ENCODE measurements around the gene OLFML2A.

Gene OLFML2A

GRCh38 chr9:124790301-124790700, 13.4 kb downstream of the OLFML2A start:
- Histone ChIP-seq H3K9ac (ENCODE audit: low read length) (no peak overlapping the region), H2BK12ac (ENCODE audit: low read length in 2 of 2) (no peak overlapping the region), H3K27me3 (ENCODE audit: control insufficient read depth in 1 of 2, insufficient read depth in 1 of 2, low read length in 2 of 2) (no peaks in the 10 kb centered on the region), H3K4ac (ENCODE audit: low read depth in 1 of 2, low read length in 2 of 2) (no peak overlapping the region), H2BK5ac (ENCODE audit: low read depth, low read length, poor library complexity, severe bottlenecking) (no peak overlapping the region), H3K27ac (ENCODE audit: low read length, poor library complexity, severe bottlenecking) (no peak overlapping the region), H3K18ac (ENCODE audit: low read depth in 1 of 2, low read length in 2 of 2) (no peak overlapping the region), H2BK15ac (ENCODE audit: low read depth, poor library complexity, severe bottlenecking) (no peak overlapping the region), H3K4me2 (ENCODE audit: low read length, poor library complexity, severe bottlenecking) (no peak overlapping the region), H3K36me3 (ENCODE audit: control insufficient read depth in 1 of 2, insufficient read depth in 2 of 2, low read depth in 1 of 2, low read length in 2 of 2) (peaks cover 32 to 34% of the 10 kb centered on the region in 2 experiments), H4K8ac (ENCODE audit: low read length) (no peak overlapping the region), H3K23ac (ENCODE audit: low read length in 2 of 2) (no peak overlapping the region), H3K9me3 (ENCODE audit: control insufficient read depth, low read length) (no peaks in the 10 kb centered on the region), H2AFZ (ENCODE audit: low read depth, low read length) (no peak overlapping the region), H3K79me1 (replicated peaks; ENCODE audit: low read length, poor library complexity, severe bottlenecking) (peaks cover 1% of the 10 kb centered on the region), H4K91ac (ENCODE audit: low read length) (no peak overlapping the region), H3K4me1 (ENCODE audit: control insufficient read depth, insufficient read depth, low read depth, low read length) (peaks cover 12% of the 10 kb centered on the region), H2BK120ac (ENCODE audit: low read depth, low read length) (no peak overlapping the region), H2AK5ac (ENCODE audit: low read length, severe bottlenecking) (no peak overlapping the region), H3K14ac (ENCODE audit: low read length in 2 of 2) (no peak overlapping the region), H3K4me3 (ENCODE audit: insufficient read depth in 1 of 2, low read depth in 1 of 2, low read length in 2 of 2) (no peak overlapping the region)
- DNase-seq: no peak
- WGBS: 96% methylated on average over 8 of the region's 8 CpGs

DNA sequence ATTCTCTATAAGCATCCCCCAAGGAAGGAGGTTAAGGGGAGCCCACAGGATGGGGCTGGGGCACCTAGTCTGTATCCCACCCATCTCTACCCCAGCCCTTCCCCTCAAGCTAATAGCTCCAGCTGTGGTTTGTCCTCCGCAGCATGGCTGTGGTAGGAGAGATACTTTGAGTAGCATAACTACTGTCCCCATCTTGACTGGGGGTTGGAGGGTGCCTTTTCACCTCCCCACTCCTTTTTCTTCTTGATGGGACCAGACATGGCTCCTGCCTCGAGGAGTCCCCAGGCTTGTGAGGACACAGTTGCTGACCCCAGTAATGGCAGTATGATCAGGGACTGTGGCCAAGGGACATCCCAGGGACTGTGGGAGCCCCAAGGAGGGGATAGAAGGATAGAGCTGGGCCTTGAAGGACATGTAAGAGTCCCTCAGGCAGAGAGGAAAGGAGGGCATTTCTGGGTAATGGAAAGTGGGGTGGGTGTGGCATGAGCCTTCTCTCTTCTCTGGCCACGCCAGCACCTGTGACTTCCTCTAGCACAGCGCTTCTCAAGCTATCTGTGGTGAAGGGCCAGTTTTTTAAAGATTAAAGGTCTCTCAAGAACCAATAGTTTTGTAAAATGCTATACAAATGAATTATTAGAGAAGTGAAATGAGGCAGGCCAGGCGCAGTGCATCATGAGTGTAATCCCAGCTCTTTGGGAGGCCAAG, 14.0 kb downstream of the OLFML2A start:
- Histone ChIP-seq H3K27me3 (ENCODE audit: control insufficient read depth in 1 of 2, insufficient read depth in 1 of 2, low read length in 2 of 2) (no peaks in the 10 kb centered on the region), H2AFZ (ENCODE audit: low read depth, low read length) (no peak overlapping the region), H3K4me1 (ENCODE audit: control insufficient read depth, insufficient read depth, low read depth, low read length) (peaks cover 17% of the 10 kb centered on the region), H3K9ac (ENCODE audit: low read length) (no peak overlapping the region), H3K18ac (ENCODE audit: low read depth in 1 of 2, low read length in 2 of 2) (no peak overlapping the region), H3K4me2 (ENCODE audit: low read length, poor library complexity, severe bottlenecking) (no peak overlapping the region), H3K36me3 (ENCODE audit: control insufficient read depth in 1 of 2, insufficient read depth in 2 of 2, low read depth in 1 of 2, low read length in 2 of 2) (peaks cover 33 to 34% of the 10 kb centered on the region in 2 experiments), H3K4ac (ENCODE audit: low read depth in 1 of 2, low read length in 2 of 2) (no peak overlapping the region), H2AK5ac (ENCODE audit: low read length, severe bottlenecking) (no peak overlapping the region), H3K4me3 (ENCODE audit: insufficient read depth in 1 of 2, low read depth in 1 of 2, low read length in 2 of 2) (no peak overlapping the region), H3K14ac (ENCODE audit: low read length in 2 of 2) (no peak overlapping the region), H2BK12ac (ENCODE audit: low read length in 2 of 2) (no peak overlapping the region), H3K27ac (ENCODE audit: low read length, poor library complexity, severe bottlenecking) (no peak overlapping the region), H2BK5ac (ENCODE audit: low read depth, low read length, poor library complexity, severe bottlenecking) (no peak overlapping the region), H3K79me1 (replicated peaks; ENCODE audit: low read length, poor library complexity, severe bottlenecking) (peaks cover 1% of the 10 kb centered on the region), H3K9me3 (ENCODE audit: control insufficient read depth, low read length) (no peaks in the 10 kb centered on the region), H4K91ac (ENCODE audit: low read length) (no peak overlapping the region), H3K23ac (ENCODE audit: low read length in 2 of 2) (no peak overlapping the region), H2BK15ac (ENCODE audit: low read depth, poor library complexity, severe bottlenecking) (no peak overlapping the region), H2BK120ac (ENCODE audit: low read depth, low read length) (no peak overlapping the region), H4K8ac (ENCODE audit: low read length) (no peak overlapping the region)
- WGBS: 80% methylated on average over 3 of the region's 5 CpGs
- no peak for DNase-seq

- Histone ChIP-seq H2BK12ac (ENCODE audit: low read length in 2 of 2) (peak overlapping the region in 1 of 2 experiments; percentile 15), H3K79me1 (replicated peaks; ENCODE audit: low read length, poor library complexity, severe bottlenecking) (peaks cover 1% of the 10 kb centered on the region), H2BK5ac (ENCODE audit: low read depth, low read length, poor library complexity, severe bottlenecking) (no peak overlapping the region), H4K91ac (ENCODE audit: low read length) (no peak overlapping the region), H3K27ac (ENCODE audit: low read length, poor library complexity, severe bottlenecking) (no peak overlapping the region), H3K9me3 (ENCODE audit: control insufficient read depth, low read length) (no peaks in the 10 kb centered on the region), H3K23ac (ENCODE audit: low read length in 2 of 2) (no peak overlapping the region), H3K18ac (ENCODE audit: low read depth in 1 of 2, low read length in 2 of 2) (no peak overlapping the region), H2BK120ac (ENCODE audit: low read depth, low read length) (no peak overlapping the region), H3K4me2 (ENCODE audit: low read length, poor library complexity, severe bottlenecking) (no peak overlapping the region), H3K27me3 (ENCODE audit: control insufficient read depth in 1 of 2, insufficient read depth in 1 of 2, low read length in 2 of 2) (no peaks in the 10 kb centered on the region), H4K8ac (ENCODE audit: low read length) (no peak overlapping the region), H2AFZ (ENCODE audit: low read depth, low read length) (no peak overlapping the region), H2AK5ac (ENCODE audit: low read length, severe bottlenecking) (no peak overlapping the region), H2BK15ac (ENCODE audit: low read depth, poor library complexity, severe bottlenecking) (no peak overlapping the region), H3K14ac (ENCODE audit: low read length in 2 of 2) (no peak overlapping the region), H3K4me3 (ENCODE audit: insufficient read depth in 1 of 2, low read depth in 1 of 2, low read length in 2 of 2) (no peak overlapping the region), H3K9ac (ENCODE audit: low read length) (no peak overlapping the region), H3K4ac (ENCODE audit: low read depth in 1 of 2, low read length in 2 of 2) (no peak overlapping the region), H3K4me1 (ENCODE audit: control insufficient read depth, insufficient read depth, low read depth, low read length) (peaks cover 16% of the 10 kb centered on the region), H3K36me3 (ENCODE audit: control insufficient read depth in 1 of 2, insufficient read depth in 2 of 2, low read depth in 1 of 2, low read length in 2 of 2) (peaks cover 27 to 28% of the 10 kb centered on the region in 2 experiments)
- 80% methylated on average over 8 of the region's 8 CpGs for WGBS
- DNase-seq: no peak
Measured at GRCh38 chr9:124792257-124793014, 15.5 kb downstream of the OLFML2A start.

DNA sequence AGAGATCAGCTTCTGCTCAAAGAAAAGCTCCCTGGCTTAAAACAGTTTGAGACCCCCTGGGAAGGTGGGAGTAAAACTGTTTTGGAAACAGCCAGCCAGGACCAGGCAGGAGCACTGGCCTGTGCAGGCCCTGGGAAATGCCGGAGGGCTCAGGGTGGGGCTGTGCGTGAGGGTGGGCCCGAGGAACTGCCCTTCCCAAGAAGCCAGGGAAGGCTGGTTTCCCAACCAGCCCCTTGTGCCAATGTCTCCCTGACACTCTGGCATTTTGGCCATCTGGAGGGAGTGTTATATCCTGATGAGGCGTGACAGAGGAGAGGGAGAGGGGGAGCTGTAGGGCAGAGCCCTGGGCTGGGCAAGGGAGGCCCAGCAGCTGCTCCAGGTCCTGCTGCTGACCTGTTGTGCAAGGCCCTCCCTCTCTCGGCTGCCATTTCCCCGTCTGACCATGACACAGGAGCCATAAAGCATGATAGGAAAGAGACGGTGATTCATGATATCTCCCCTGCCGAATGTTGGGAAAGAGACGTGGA, 16.1 kb downstream of the OLFML2A start:
- H3K79me1 ChIP-seq (replicated peaks; ENCODE audit: low read length, poor library complexity, severe bottlenecking): peaks cover 1% of the 10 kb centered on the region
- H2AFZ ChIP-seq (ENCODE audit: low read depth, low read length): no peak overlapping the region
- no peak overlapping the region for H4K91ac ChIP-seq (ENCODE audit: low read length)
- no peak overlapping the region for H3K4me2 ChIP-seq (ENCODE audit: low read length, poor library complexity, severe bottlenecking)
- no peak overlapping the region for H3K18ac ChIP-seq (ENCODE audit: low read depth in 1 of 2, low read length in 2 of 2)
- peaks cover 24 to 28% of the 10 kb centered on the region in 2 experiments for H3K36me3 ChIP-seq (ENCODE audit: control insufficient read depth in 1 of 2, insufficient read depth in 2 of 2, low read depth in 1 of 2, low read length in 2 of 2)
- WGBS: 74% methylated on average over 9 of the region's 9 CpGs
- no peak overlapping the region for H2BK120ac ChIP-seq (ENCODE audit: low read depth, low read length)
- no peak overlapping the region for H3K4me3 ChIP-seq (ENCODE audit: insufficient read depth in 1 of 2, low read depth in 1 of 2, low read length in 2 of 2)
- H3K9me3 ChIP-seq (ENCODE audit: control insufficient read depth, low read length): no peaks in the 10 kb centered on the region
- no peak overlapping the region for H3K9ac ChIP-seq (ENCODE audit: low read length)
- H4K8ac ChIP-seq (ENCODE audit: low read length): no peak overlapping the region
- H3K23ac ChIP-seq (ENCODE audit: low read length in 2 of 2): no peak overlapping the region
- no peak overlapping the region for H2BK12ac ChIP-seq (ENCODE audit: low read length in 2 of 2)
- no peak overlapping the region for H3K4ac ChIP-seq (ENCODE audit: low read depth in 1 of 2, low read length in 2 of 2)
- H3K14ac ChIP-seq (ENCODE audit: low read length in 2 of 2): no peak overlapping the region
- peak overlapping the region; percentile 11 for H2AK5ac ChIP-seq (ENCODE audit: low read length, severe bottlenecking)
- no peak overlapping the region for H2BK15ac ChIP-seq (ENCODE audit: low read depth, poor library complexity, severe bottlenecking)
- no peak overlapping the region for H2BK5ac ChIP-seq (ENCODE audit: low read depth, low read length, poor library complexity, severe bottlenecking)
- H3K27ac ChIP-seq (ENCODE audit: low read length, poor library complexity, severe bottlenecking): no peak overlapping the region
- no peaks in the 10 kb centered on the region for H3K27me3 ChIP-seq (ENCODE audit: control insufficient read depth in 1 of 2, insufficient read depth in 1 of 2, low read length in 2 of 2)
- H3K4me1 ChIP-seq (ENCODE audit: control insufficient read depth, insufficient read depth, low read depth, low read length): peaks cover 16% of the 10 kb centered on the region
- DNase-seq: peak; percentile 61
